NCI-H128 (cell line): ENCODE measurements around the gene UBA3.

Source experiments
- DNase-seq: peaks from one replicate; lab custom pipeline; 2025; ENCODE audit not compliant: unreplicated experiment; lab: John Stamatoyannopoulos, UW

Gene UBA3

DNA sequence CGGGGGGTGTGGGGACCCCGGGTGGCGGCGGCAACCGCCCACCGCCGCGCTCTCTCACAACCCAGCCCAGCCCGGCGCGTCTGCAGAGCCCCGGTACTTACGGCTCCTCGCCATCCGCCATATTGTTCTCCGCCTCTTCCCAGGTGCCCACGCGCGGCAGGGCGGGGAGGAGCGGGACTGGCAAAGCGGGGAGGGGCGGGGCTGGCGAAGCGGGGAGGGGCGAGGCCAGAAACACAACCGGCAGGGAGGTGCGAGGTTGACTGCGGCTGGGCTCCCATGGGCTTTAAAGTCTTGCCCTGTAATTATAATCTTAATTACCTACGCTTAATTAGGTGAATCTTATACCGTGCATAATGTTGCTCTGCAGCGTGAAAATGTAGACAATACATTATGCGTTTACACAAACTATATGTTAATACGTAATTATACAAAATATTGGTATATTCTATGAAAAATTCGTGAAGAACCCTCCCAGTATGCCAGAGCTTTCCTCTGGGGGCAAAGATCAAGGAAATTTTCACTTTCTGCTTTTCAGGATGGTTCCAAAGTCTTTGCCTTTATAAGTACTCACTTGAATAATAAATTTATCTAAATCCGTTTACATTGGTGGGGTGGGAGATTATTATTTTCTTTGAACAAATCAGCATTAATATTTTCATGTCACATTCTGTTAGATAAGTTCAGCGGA lies at the start of gene UBA3:
Gene UBA3 (minus strand): TSS at position 133 of the 688 bp plus-strand sequence. CDS start 12 bp downstream, at position 121.
- peak; percentile 58 for DNase-seq

- DNase-seq, result no peak
Observed at GRCh38 chr3:69129531-69129930, 49.4 kb upstream of the UBA3 start.

GRCh38 chr3:69128509-69128908 lies 48.3 kb upstream of the UBA3 start:
- DNase-seq, result no peak

DNA sequence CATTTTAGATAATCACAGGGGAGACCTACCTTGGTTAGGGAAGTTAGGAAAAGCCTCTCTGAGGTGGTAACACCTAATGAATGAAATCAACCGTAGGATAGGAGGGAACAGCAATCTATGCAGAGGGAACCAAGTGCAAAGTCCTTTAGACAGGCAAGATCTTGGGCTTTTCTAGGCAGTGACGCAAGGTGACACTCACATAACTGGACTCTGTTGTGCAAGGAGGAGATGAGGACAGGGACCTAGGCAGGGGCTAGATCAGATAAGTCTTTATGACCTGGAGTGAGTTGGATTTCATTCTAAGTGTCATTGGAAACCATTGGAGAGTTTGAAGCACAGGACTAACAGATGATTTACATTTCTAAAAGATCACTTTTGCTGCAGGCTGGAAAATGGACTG lies 46.8 kb upstream of the UBA3 start:
- no peak for DNase-seq

DNA sequence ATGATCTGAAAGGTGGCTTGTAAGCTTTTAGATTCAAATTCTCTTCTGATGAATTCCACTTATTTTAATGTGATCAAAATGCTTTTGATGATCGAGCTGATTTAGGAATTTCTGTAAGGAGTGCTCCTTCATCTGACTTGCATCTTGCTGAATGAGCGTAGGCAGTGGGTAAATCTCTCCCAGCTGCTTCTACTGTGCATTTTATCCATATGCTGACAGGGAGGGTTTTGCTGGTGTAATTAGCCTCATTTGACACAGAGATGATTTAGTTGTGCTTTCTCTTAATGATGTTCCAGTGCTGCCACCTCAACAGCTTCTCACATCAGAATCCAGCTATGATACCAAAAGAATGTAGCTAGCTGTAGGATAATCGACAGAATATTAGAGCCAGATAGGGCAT lies 46.1 kb upstream of the UBA3 start:
- DNase-seq, result no peak

DNA sequence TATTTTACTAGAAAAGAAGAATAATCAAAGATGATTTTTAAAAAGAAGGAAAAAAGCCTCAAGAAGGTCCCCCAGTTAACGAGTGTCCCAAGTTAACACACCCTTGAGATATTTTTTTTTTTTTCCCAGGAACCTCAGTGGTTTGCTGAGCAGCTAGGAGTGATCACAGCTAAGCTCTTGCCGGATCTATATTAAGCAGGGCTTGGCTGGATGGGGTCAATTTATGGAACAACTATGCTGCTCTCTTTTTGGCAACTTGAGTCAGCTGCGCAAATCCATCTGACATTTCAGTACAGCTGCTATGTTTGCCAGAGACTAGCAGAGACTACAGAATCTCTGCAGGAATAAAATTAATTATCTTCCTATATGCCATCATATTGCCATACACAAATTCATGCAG lies 42.2 kb upstream of the UBA3 start, which contains the start of gene LMOD3:
Gene LMOD3 (minus strand): TSS at position 193 of the 400 bp plus-strand sequence. CDS start 209 bp downstream, outside the sequence.
- DNase-seq, result no peak

DNA sequence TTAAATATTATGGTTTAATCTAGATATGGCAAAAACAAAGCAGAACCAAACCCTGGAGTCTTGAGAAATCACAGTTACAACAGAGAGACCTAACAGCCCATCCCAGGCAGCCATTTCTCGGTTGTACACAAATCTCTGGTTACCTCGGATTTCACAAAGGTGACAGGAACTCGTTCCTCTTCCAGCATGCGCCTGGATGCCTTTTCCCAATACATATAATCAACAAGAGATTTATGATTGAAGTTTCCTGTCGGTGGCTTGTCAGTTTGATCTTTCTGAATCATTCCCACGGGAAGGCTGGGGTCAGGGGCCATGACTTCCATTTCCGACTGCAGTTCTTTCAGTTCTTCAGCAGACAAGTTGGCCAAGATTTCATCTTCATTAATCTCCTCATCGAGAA lies 41.8 kb upstream of the UBA3 start:
- DNase-seq, result no peak

GRCh38 chr3:69121513-69121912 lies 41.3 kb upstream of the UBA3 start:
- DNase-seq, result no peak

- peak; percentile 51 for DNase-seq
Observed at GRCh38 chr3:69120879-69121464, 40.8 kb upstream of the UBA3 start.

GRCh38 chr3:69119681-69120080 lies 39.5 kb upstream of the UBA3 start:
- DNase-seq, result no peak

- no peak for DNase-seq
Observed at GRCh38 chr3:69119138-69119537, 39.0 kb upstream of the UBA3 start.

GRCh38 chr3:69118555-69118954 lies 38.4 kb upstream of the UBA3 start:
- DNase-seq, result no peak

DNA sequence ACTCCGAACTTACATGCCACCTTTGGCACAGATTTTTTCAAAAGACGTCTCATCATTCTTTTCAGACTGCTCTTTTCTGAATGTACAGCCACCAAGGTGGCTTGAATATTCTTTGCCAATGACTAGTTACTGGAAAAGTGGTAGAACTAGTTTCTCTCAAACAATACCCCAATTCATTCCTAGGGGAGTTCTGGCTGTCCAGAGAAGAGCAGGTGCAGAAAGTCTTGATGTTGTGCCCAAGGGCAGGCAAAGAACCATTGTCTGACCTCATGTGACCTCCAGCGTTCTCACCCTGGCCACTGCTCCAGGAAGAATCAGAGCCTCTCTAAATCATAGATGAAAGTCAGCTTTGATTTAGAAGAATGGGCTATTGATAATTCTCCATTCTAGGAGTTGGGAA lies 36.7 kb upstream of the UBA3 start:
- DNase-seq, result no peak

- no peak for DNase-seq
Observed at GRCh38 chr3:69116162-69116561, 36.0 kb upstream of the UBA3 start.

- DNase-seq, result no peak
Observed at GRCh38 chr3:69115731-69116130, 35.6 kb upstream of the UBA3 start.

- no peak for DNase-seq
Observed at GRCh38 chr3:69113536-69113935, 33.4 kb upstream of the UBA3 start.

DNA sequence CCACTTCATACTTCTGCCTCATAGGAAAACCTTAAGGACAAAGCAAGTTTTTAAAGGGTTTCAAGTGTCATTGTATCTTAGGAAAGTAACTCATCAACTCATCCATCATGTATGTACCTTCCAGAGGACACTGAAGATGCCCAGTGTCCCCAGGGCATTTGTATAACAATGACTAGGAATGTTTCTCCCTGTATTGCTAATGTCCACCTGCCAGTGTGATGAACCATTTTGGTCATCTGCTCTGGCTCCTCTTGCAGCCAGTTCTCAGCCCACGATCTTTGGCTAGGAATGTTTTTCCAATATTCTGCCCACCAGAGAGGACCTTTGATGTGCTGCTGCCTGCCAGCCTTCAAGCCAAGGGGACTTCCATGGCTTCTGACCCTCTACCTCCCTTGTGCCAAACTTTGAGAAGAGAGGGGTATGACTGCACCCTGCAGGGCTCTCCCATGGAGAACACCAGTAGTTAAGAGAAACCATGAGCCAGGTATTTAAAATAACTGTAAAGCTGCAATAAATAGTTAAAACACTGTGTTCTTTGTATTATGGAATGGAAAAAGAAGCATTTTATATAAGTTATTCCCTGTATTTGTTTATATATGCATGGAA lies 30.9 kb upstream of the UBA3 start:
- no peak for DNase-seq

DNA sequence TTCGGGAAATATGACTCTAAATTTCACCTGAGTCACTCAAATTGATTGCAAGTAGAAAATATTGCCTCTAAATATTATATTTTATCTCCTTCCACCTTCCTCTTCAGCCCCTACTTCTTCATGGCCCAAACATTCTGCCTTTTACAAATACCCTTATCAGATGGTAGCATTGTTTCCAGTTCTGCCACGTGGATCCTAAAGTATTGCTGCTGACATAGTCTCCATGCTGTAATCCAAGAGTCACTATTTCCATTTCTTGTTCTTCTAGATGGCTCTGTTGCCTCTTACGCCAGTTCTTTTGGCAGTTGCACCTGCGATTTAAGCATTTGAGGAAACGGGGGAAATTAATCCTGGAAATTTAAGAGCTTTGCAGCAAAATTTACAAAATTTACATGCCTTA lies 28.6 kb upstream of the UBA3 start:
- no peak for DNase-seq

GRCh38 chr3:69107841-69108240 lies 27.7 kb upstream of the UBA3 start:
- DNase-seq, result no peak

- no peak for DNase-seq
Observed at GRCh38 chr3:69105320-69105719, 25.2 kb upstream of the UBA3 start.

- no peak for DNase-seq
Observed at GRCh38 chr3:69104586-69104985, 24.4 kb upstream of the UBA3 start.

DNA sequence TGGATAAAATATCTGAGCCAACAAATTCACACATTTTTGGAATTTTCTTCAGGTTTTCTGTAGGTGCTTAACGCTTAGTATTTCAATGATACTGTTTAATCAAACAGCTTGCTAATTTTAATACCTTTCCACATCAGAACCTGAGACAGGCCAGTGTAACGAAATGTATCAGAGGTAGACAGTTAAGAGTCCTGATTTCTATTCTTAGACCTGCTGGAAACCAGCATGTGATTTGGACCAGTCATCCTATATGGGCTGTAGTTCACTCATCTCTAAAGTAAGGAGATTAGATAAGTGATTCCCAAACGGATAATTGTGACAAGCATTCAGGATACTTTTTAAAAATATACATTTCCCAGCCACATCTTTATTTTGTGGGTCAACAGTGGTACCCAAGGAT lies 23.0 kb upstream of the UBA3 start:
- DNase-seq, result no peak
